Left kidney (tissue), 8 donors: Measurements from ENCODE around the gene BBS7. TPM values are rescaled to one million over a fixed set of nuclear protein-coding genes. Genes with fewer than 3 reads are reported as not detected.

ENCODE experiments used
- DNase-seq: peaks from one replicate; pipeline ENCODE4 v3.0.0-alpha.2; 2013
- long read RNA-seq, 8 donors: transcript quantifications; one replicate each; lab custom pipeline, GENCODE V29; 2026
- polyA plus RNA-seq: library from polyadenylated mRNA; unstranded; fragments of 120-200 nt; gene quantifications from one replicate; pipeline ENCODE4 v1.2.1, GENCODE V29; 2013; ENCODE audit not compliant: insufficient read length

BBS7 gene, protein sequence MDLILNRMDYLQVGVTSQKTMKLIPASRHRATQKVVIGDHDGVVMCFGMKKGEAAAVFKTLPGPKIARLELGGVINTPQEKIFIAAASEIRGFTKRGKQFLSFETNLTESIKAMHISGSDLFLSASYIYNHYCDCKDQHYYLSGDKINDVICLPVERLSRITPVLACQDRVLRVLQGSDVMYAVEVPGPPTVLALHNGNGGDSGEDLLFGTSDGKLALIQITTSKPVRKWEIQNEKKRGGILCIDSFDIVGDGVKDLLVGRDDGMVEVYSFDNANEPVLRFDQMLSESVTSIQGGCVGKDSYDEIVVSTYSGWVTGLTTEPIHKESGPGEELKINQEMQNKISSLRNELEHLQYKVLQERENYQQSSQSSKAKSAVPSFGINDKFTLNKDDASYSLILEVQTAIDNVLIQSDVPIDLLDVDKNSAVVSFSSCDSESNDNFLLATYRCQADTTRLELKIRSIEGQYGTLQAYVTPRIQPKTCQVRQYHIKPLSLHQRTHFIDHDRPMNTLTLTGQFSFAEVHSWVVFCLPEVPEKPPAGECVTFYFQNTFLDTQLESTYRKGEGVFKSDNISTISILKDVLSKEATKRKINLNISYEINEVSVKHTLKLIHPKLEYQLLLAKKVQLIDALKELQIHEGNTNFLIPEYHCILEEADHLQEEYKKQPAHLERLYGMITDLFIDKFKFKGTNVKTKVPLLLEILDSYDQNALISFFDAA
- polyA plus RNA-seq, result 31.1 TPM
- long read RNA-seq, donor 1, partial matches to known transcripts, result 0 of 5 reads
- long read RNA-seq, donor 1, other reads (novel, unspliced or antisense), result 0 of 5 reads
- long read RNA-seq, donor 2, transcript BBS7-202 (4 exons, 725 nt), result major isoform, 11 of 11 reads
- long read RNA-seq, donor 2, partial matches to known transcripts, result 0 of 11 reads
- long read RNA-seq, donor 2, other reads (novel, unspliced or antisense), result 0 of 11 reads
- long read RNA-seq, donor 3, partial matches to known transcripts, result 0 of 6 reads
- long read RNA-seq, donor 3, other reads (novel, unspliced or antisense), result 0 of 6 reads
- long read RNA-seq, donor 4, partial matches to known transcripts, result 0 of 1 reads
- long read RNA-seq, donor 4, other reads (novel, unspliced or antisense), result 0 of 1 reads
- long read RNA-seq, donor 5, transcript BBS7-202 (4 exons, 725 nt), result major isoform, 13 of 18 reads
- long read RNA-seq, donor 5, partial matches to known transcripts, result 0 of 18 reads
- long read RNA-seq, donor 5, other reads (novel, unspliced or antisense), result 0 of 18 reads
- long read RNA-seq, donor 6, transcript BBS7-202 (4 exons, 725 nt), result major isoform, 6 of 8 reads
- long read RNA-seq, donor 6, partial matches to known transcripts, result 0 of 8 reads
- long read RNA-seq, donor 6, other reads (novel, unspliced or antisense), result 0 of 8 reads
- long read RNA-seq, donor 7, transcript BBS7-202 (4 exons, 725 nt), result major isoform, 11 of 14 reads
- long read RNA-seq, donor 7, partial matches to known transcripts, result 0 of 14 reads
- long read RNA-seq, donor 7, other reads (novel, unspliced or antisense), result 0 of 14 reads
- long read RNA-seq, donor 8, partial matches to known transcripts, result 0 of 4 reads
- long read RNA-seq, donor 8, other reads (novel, unspliced or antisense), result 0 of 4 reads

DNA sequence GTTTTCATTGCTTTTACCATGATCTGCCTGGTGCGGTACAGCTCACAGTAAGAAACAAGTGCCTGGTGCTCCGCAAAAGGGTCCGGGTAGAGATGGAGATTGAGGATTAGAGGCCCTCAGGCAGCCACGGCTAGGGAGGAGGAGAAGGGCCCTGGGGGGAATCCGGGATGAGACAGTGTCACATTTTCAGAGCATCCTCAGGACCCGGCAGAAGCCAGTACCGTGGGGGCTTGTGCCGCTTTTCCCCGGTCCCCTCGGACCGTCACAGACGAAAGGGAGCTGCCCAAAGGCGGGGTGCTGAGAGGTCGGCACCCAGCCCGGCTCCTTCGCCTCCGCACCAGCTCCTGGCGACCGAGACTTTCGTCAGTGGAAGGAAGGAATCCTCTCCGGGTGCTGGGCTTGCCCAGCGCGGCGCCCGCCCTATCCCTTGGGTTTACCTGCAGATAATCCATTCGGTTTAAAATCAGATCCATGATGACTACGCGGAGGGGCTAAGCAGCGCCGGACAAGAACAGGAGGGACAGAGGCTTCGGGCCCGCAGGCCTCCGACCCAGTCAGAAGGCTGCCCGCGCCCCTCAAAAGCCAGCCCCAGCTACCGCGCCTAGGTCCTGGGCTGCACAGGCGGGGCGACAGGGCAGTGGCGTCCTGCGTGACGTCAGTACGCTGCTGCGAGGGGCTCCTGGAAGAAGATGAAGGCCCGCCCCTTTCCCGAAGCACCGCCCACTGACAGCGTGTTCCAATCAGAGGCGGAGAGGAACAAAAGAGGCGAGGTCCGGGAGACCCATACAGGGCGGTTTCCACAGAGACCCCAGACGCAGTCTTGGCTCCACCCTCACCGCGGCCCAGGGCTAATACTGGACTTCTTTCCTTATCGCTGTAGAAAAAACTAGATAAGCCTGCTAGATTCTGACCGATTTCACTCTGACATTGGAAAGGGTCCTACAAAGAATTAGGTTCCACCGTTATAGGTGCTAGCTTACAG, at the start of gene BBS7:
BBS7 (minus strand) TSS at position 634 of the 982 bp plus-strand sequence; CDS start at position 473, 161 bp downstream.
- DNase-seq, result peak; percentile 99

DNA sequence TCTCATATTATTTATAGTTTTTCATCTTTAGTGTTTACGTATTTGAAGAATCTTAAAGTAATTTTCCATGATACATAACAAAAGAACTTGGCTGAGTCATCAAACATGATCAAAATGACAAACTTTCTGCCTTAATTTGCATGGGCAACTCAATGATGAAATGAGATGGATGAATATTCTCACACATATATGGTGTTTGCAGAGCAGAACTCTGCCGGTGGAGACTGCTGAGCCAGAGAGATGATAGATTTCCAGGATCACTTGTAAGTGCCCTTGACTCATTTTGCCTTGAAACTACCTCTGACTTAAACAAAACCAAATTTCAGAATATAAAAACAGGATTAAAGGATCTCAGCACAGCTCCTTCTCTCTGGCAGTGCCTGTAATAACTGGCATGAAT, 43.4 kb upstream of the BBS7 start:
- DNase-seq, result no peak

DNA sequence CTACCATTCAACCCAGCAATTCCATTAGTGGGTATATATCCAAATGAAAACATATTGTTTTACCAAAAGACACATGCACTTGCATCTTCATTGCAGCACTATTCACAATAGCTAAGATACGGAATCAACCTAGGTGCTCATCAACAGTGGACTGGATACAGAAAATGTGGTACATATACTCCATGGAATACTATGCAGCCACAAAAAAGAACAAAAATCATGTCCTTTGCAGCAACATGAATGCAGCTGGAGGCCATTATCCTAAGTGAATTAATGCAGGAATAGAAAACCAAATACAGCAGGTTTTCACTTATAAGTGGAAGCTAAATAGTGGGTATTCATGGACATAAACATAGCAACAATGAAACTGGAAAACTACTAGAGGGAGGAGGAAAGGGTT, 38.1 kb upstream of the BBS7 start:
- DNase-seq, result no peak

DNA sequence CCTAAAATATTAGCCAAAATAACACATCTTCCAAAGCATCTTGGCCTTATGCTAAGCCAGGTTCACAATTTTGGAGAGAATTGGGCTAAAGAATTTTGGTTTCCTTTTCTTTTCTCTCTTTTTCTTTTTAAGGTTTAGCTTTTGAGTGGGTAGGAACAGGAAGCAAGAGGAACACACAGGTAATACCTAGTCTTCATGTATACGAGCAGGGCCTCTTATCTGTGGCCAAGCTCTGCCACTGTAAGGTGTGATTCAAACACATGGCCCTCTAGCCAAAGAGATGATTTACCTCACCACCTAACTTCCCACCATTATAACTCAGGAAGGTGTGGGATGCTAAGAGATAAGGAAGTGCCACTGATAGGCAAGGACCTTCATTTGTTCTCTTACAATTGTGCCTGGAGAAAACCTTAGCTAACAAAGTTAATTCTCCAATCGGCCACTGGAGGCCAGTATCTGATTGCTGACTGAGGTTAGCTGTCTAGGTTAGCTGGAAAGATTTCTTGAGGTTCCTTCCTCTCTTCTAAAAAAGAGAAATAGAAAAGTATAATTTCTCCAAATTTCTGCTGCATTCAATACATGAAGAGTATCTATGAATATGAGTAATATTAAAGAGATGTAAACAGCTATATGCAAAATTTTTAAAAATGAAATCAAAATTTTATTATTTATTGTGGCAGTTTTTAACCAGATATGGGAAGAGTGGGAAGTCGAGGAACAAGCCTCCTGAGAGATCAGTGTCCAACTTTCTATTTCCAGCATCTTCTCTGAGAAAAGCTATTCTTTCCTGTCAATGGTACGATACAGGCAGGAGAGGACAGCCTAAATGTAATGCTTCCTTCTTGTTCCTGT, 30.1 kb upstream of the BBS7 start:
- DNase-seq, result peak; percentile 46

DNA sequence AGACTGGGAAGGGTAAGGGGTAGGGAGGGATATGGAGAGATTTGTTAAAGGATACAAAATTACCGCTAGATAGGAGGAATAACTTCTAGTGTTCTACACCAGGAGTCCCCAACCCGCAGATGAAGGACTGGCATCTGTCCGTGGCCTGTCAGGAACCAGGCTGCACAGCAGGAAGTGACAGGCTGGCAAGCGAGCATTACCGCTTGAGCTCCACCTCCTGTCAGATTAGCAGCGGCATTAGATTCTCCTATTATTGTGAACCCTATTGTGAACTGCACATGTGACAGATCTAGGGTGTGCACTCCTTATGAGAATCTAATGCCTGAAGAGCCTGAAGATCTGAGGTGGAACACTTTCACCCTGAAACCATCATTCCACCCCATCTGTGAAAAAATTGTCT, 27.9 kb upstream of the BBS7 start:
- no peak for DNase-seq

DNA sequence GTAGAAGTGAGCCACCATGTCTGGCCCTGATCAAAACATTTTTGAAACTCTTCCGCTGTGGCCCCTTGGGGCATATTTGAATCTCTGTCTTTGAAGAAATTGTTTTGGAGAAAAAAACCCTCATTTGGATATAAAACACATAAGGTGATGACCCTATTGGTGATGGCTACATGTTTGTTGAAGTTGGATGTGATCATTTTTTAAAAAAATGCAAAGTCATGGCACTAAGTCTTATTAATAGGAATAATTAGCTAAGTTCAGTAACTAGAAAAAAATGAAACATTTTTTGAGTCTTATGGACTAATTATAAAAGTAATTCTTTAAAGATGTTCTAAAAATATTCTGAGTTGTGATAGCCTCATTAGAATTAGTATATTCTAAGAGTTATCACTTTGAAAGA, 17.9 kb upstream of the BBS7 start:
- DNase-seq, result no peak

DNA sequence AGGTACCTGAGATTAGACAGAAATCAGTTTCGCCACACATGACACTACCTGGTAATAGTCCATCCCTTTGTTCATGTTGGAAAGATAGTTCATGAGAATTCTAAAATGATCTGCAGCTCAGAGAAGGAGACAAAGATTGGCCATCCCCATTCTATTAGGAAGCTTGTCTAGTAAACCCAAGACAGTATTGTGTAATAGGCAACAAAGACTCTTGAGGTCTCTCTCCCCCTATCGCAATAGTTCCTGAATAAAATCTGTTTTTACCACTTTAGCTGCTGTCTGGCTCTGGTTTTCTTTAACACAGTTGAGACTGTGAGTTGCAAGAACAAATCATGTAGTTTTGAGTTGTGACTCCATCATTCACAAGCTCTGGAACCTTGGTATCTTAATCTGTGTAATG, 14.8 kb upstream of the BBS7 start:
- no peak for DNase-seq

DNA sequence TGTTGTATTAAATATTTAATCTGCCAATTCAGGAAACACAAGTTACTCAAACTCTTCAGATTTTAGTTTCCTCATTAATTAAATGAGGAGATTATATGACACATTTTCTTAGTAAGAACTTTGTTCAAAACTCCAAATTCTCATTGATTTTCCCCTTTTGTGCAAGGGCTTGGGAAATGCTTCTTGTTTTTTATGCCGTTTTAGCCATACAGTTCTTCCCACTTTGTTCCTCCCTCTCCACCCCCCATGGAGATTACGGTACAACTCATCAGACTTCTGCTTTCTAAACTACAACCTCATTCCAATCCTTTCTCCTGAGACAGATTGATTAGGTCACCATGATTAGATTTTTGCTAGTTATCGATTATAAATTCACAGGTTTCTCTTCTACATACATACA, 10.9 kb upstream of the BBS7 start:
- no peak for DNase-seq

DNA sequence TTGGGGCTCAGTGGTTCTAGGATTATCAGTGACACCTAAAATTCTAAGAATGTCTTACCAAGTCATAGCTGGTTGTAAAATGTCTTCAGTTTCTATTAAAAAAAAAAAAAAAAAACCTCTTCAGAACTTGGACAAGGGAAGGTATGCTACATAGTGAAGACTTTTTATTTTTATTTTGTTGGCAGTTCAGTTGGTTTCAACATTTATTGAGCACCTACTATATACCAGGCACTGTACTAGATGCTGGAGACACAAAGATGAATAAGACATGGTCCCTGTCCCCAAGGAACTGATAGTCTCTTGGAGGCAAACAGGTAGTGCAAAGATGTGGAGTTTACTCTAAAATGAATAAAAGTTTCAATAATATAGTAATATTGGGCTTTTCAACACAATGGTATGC, 8.9 kb upstream of the BBS7 start:
- DNase-seq, result no peak

DNA sequence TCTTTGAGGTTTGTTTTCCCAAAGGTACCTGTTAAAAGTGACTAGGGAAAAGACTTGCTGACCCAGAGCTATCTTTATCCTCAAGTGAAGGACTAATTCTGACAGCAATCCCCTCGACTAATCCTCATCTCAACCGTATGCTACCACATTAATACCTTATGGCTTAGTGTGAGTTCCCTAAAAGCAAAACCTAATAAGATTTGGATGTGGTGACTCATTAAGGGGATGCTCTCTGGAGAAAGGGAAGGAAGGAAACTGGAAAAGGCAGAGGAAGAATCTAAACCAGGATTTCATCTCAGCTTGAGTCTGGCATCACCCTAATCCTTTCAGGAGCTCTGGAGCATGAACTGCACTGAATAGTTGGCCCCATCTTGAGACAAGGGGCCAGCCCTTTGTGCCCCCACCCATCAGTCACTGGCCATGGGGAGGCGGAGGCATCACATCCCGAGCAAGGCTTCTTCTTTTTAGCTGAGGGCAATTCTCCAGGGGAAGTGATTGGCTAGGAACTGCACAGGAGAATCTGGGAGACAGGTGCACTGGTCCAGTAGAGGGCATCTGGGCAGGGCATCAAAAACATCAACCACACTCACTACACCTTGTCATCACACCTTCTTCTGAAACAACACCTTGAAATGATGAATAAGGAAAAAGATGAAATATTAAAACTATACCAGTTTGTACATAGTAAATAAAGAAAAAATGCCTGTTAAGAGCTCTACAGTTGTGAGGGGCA, 6.9 kb upstream of the BBS7 start:
- DNase-seq, result no peak

DNA sequence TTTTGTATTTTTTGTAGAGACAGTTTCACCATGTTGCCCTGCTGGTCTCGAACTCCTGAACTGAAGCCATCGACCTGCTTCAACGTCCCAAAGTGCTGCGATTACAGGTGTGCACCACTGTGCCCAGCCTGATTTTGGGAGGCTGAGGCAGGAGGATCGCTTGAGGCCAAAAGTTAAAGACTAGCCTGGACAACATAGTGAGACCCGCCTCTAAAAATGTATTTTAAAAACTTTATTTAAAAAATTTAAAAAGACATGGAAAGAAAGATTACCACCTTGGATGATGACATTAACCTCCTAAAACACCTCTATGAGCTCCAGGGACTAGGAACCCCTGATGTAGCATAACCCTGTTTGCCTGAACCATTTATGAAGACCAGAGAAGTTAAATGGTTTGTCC, 5.8 kb upstream of the BBS7 start:
- DNase-seq, result no peak

DNA sequence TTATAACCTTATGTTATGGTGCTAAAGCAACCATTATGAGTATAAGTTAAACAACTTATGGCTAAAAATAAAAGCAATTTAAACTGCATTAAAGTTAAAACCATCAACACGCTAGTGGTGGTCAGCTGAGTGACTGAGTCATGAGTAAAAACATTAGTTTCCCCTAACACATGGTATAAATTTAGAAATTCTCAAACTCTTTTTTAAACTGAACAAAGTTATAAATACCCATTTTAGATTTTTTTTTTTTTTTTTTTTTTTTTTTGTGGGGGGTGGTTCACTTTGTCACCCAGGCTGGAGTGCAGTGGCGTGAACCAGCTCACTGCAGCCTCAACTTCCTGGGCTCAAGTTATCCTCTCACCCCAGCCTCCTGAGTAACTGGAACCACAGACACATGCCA, 5.4 kb upstream of the BBS7 start:
- DNase-seq, result no peak

DNA sequence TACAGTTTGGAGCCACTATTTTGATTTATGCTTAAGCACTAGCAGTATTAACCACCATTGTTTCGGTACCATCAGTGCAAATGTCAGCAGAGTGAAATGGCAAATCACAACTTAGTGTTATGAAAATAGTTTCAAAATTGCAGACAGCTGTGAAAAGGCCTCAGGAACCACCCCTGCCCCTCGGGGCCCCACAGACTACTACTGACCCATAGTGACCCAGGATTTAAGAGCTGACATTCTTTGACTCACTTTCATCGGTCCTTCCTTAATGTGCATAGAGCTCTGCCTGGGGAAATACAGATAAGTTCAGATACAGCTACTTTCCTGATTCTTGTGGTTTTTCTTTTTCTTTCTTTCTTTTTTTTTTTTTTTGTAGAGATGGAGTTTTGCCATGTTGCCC, 3.3 kb upstream of the BBS7 start:
- no peak for DNase-seq

DNA sequence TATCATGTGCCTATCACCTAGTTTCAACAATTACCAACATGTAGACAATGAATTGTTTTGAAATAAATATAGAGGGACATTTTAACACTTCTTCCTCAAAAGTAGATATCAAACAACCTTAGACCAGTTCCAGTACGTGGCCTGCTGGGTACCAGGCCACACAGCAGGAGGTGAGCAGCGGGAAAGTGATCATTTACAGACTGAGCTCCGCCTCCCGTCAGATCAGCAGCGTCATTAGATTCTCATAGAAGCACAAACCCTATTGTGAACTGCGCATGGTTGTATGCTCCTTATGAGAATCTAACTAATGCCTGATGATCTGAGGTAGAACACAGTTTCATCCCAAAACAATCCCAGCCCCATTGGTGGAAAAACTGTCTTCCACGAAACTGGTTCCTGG, 6.5 kb downstream of the BBS7 start:
- DNase-seq, result no peak

DNA sequence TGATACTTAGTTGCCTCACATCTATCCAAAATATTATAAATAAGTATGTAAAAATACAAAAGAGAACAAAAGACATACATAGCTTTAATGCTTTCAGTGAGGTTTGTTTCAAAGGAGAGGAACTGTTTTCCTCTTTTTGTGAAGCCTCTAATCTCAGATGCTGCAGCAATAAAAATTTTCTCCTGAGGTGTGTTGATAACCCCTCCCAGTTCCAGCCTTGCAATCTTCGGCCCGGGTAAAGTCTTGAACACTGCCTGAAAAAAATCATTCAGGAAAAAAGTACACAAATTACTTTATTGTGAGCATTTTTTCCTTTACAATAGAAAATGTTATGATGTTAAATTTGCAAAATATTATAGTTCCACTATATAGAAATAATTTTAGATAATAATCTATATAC, 8.8 kb downstream of the BBS7 start:
- DNase-seq, result no peak

DNA sequence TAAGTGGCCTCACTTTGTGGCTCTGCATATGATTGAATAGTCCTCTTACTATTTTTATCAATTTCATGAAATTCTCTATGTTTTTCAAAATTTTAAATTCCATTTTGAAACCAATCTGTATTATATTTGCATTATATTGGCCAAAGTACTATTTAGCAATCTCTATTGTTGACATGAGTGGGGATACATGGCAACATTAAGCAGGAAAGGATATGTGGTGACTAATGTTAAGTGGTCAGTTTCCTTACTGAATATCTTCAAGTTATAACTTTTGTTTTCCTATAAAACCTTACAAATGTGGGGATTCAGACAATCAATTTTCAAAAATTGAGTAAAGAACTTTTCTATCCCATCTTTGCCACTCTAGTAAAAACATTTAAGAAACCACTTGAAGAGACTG, 10.2 kb downstream of the BBS7 start:
- no peak for DNase-seq

DNA sequence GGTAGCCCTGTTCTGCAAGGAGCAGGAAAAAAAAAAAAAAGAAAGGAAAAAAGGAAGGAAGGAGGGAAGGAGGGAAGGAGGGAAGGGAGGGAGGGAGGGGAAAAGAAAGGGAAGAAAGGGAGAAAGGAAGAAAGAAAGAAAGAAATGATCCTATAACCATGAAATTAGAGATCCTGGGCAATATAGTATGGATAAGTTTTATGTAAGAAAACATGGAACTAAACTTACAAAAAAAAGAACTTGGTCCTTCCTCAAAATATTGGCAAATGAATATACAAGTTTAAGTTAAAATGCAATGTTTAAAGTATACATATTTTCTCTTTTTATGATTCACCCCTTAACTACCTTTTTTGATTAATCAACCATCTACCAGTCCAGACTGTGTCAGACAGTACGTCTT, 18.9 kb downstream of the BBS7 start:
- no peak for DNase-seq

DNA sequence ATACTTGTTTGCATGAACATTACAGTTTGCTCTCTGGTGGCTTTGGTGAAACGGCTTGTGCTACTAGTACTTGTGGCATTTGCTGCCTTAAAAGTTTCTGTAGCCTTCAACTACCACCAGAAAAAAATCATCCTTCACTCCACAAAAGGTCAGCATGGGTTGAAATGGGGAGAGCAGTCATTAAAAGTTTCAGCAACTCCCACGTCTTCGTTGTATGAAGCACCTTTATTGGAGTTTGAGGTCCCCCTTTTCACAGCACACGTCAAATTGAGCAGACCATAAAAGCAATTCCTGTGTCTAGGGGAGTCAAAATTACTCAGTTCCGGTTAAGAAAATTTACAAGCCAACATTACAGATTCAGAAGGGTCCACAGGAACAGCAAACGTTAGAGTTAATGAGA, 23.6 kb downstream of the BBS7 start:
- no peak for DNase-seq

DNA sequence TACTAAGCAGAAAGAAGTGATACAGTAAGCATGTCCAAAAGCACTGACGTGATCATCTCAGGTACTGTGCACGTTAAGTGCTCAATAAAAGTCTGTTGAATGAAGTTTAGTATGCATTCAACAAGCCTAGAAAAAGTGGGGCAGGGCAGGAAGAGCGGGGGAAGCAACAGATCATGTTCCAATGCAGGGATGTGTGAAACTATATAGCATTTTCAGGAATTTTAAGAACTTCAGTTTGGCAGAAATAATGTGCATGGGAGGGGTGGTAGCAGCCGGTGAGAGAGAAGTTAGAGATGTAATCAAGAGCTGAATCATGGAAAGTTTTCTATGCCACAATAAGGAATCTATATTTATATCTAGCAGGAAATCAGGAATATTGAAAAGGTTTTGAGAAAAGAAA, 27.4 kb downstream of the BBS7 start:
- DNase-seq, result no peak
